RWPE2 (cell line): ENCODE measurements around the gene SH3GL2.
A peak's percentile ranks its signal among the peaks of the same experiment; 100 is the strongest.

Source experiments
- ATAC-seq: fragments of 200-7000 bp; cut with Tn5 transposase; 3 replicates; pipeline ENCODE4 v1.9.1; 2021; ENCODE audit warnings: low read depth
- DNase-seq: peaks from one replicate; pipeline ENCODE4 v3.0.0-alpha.2; 2020; ENCODE audit warnings: low spot score
- H3K27ac ChIP-seq: fragments of 450-650 bp; 2 replicates; pipeline ENCODE4 v1.5.1; 2017; ENCODE audit warnings: mild to moderate bottlenecking; ENCODE audit not compliant: poor library complexity, severe bottlenecking
- H3K27me3 ChIP-seq: fragments of 250-450 bp; sonication (Bioruptor Pico); 2 replicates; pipeline ENCODE4 v1.5.1; 2021; ENCODE audit warnings: mild to moderate bottlenecking, moderate library complexity; ENCODE audit not compliant: insufficient read depth, poor library complexity, severe bottlenecking
- H3K36me3 ChIP-seq: fragments of 250-450 bp; sonication (Bioruptor Pico); 2 replicates; pipeline ENCODE4 v1.5.1; 2020; ENCODE audit warnings: low read depth, mild to moderate bottlenecking, moderate library complexity
- H3K4me1 ChIP-seq: fragments of 250-450 bp; sonication (Bioruptor Pico); 2 replicates; pipeline ENCODE4 v1.5.1; 2021; ENCODE audit warnings: mild to moderate bottlenecking, moderate library complexity; ENCODE audit not compliant: insufficient read depth, poor library complexity, severe bottlenecking
- H3K4me3 ChIP-seq: fragments of 250-450 bp; sonication (Bioruptor Pico); 2 replicates; pipeline ENCODE4 v1.5.1; 2021; ENCODE audit warnings: mild to moderate bottlenecking, moderate library complexity; ENCODE audit not compliant: severe bottlenecking
- H3K9me3 ChIP-seq: fragments of 250-450 bp; sonication (Bioruptor Pico); 2 replicates; pipeline ENCODE4 v1.5.1; 2021; ENCODE audit warnings: mild to moderate bottlenecking, moderate library complexity; ENCODE audit not compliant: severe bottlenecking
- CTCF ChIP-seq: fragments of 450-650 bp; IDR thresholded peaks from one replicate; pipeline ENCODE4 v1.5.1; 2017; ENCODE audit warnings: mild to moderate bottlenecking, moderate library complexity; ENCODE audit not compliant: poor library complexity, severe bottlenecking

SH3GL2 gene

GRCh38 chr9:17623965-17624364 lies 45.1 kb downstream of the SH3GL2 start:
- Histone ChIP-seq H3K27me3 (peaks cover 5% of the 10 kb centered on the region), H3K4me1 (no peaks in the 10 kb centered on the region), H3K4me3 (no peak overlapping the region), H3K27ac (no peak overlapping the region), H3K36me3 (no peaks in the 10 kb centered on the region), H3K9me3 (no peaks in the 10 kb centered on the region)
- no peak for DNase-seq
- ATAC-seq = no peak
- TF ChIP-seq CTCF = no peak

GRCh38 chr9:17624571-17624970 lies 45.7 kb downstream of the SH3GL2 start:
- TF ChIP-seq CTCF = no peak
- DNase-seq = no peak
- H3K27me3 ChIP-seq = peaks cover 5% of the 10 kb centered on the region
- H3K9me3 ChIP-seq = no peaks in the 10 kb centered on the region
- H3K36me3 ChIP-seq = no peaks in the 10 kb centered on the region
- no peaks in the 10 kb centered on the region for H3K4me1 ChIP-seq
- H3K27ac ChIP-seq = no peak overlapping the region
- no peak overlapping the region for H3K4me3 ChIP-seq
- ATAC-seq = no peak

- Histone ChIP-seq H3K27me3 (peaks cover 5% of the 10 kb centered on the region), H3K36me3 (no peaks in the 10 kb centered on the region), H3K4me3 (no peak overlapping the region), H3K9me3 (no peaks in the 10 kb centered on the region), H3K27ac (peak overlapping the region; percentile 15), H3K4me1 (peaks cover 2% of the 10 kb centered on the region)
- DNase-seq (no peak), ATAC-seq (peak; percentile 73)
- TF ChIP-seq CTCF = no peak
These were observed 47.0 kb downstream of the SH3GL2 start for GRCh38 chr9:17625644-17626388.

- Histone ChIP-seq H3K27me3 (no peaks in the 10 kb centered on the region), H3K9me3 (no peaks in the 10 kb centered on the region), H3K4me1 (peaks cover 3% of the 10 kb centered on the region), H3K27ac (no peak overlapping the region), H3K4me3 (no peak overlapping the region), H3K36me3 (no peaks in the 10 kb centered on the region)
- ATAC-seq (no peak), DNase-seq (no peak)
- no peak for TF ChIP-seq CTCF
These were observed 48.8 kb downstream of the SH3GL2 start for GRCh38 chr9:17627641-17628040.

GRCh38 chr9:17628624-17629023 lies 49.8 kb downstream of the SH3GL2 start:
- DNase-seq = no peak
- peaks cover 3% of the 10 kb centered on the region for H3K4me1 ChIP-seq
- TF ChIP-seq CTCF = no peak
- H3K27me3 ChIP-seq = no peaks in the 10 kb centered on the region
- H3K36me3 ChIP-seq = no peaks in the 10 kb centered on the region
- no peak for ATAC-seq
- H3K4me3 ChIP-seq = no peak overlapping the region
- H3K27ac ChIP-seq = no peak overlapping the region
- no peaks in the 10 kb centered on the region for H3K9me3 ChIP-seq
